HL-60 (cell line): ENCODE measurements around the gene SLC35D1.

ENCODE experiments used
- CTCF ChIP-seq: IDR thresholded peaks from one replicate; pipeline ENCODE4 v1.5.1; 2011; ENCODE audit warnings: low read length, control low read depth, inconsistent platforms; ENCODE audit not compliant: insufficient read depth
- POLR2AphosphoS5 ChIP-seq: IDR thresholded peaks from 2 replicates; pipeline ENCODE4 v1.6.1; 2012; ENCODE audit warnings: low read depth
- TF ChIP-seq, protein P1 (sequence below): IDR thresholded peaks from 2 replicates; pipeline ENCODE4 v1.6.1; 2012; ENCODE audit warnings: low read depth; ENCODE audit not compliant: insufficient replicate concordance

DNA sequence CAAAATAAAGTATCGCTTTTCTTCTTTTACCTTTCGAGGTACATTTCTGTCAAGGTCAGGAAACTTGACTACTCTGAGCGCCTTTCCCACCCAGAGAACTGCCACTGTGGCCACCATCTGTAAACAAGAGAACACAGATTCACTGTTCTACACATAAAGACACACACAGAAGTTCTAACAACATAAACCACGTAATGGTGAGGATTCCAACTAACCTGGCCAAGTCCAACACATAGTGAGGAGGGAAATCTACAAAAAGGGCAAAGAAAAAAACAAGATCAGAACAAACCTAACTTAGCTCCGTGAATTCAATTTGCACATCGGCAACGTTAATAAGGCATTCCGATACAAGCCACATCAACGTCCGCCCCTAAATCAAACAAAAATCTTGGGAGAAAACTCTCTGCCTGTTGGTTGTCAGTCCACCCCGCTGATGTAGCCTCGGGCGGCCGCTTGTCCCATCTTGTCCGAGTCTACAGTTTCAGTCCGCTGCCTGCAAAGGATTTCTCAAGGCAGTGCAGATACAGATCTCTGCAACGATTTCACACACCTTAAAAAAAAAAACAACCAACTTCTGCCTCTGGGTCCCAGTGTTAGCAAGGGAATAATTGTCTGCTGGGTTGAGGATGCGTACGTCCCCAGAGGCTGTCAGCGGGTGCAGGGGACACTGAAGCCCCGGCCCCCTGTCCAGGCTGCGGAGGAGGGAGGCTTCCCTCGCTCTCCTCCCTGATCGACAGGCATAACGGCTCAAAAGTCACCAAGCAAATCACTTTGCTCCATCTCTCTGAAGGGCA, 1.0 kb downstream of the SLC35D1 start:
- no peak for TF ChIP-seq CTCF
- TF ChIP-seq POLR2AphosphoS5: no peak; the same call in 1 of the 2 replicates
- TF ChIP-seq, protein P1, sequence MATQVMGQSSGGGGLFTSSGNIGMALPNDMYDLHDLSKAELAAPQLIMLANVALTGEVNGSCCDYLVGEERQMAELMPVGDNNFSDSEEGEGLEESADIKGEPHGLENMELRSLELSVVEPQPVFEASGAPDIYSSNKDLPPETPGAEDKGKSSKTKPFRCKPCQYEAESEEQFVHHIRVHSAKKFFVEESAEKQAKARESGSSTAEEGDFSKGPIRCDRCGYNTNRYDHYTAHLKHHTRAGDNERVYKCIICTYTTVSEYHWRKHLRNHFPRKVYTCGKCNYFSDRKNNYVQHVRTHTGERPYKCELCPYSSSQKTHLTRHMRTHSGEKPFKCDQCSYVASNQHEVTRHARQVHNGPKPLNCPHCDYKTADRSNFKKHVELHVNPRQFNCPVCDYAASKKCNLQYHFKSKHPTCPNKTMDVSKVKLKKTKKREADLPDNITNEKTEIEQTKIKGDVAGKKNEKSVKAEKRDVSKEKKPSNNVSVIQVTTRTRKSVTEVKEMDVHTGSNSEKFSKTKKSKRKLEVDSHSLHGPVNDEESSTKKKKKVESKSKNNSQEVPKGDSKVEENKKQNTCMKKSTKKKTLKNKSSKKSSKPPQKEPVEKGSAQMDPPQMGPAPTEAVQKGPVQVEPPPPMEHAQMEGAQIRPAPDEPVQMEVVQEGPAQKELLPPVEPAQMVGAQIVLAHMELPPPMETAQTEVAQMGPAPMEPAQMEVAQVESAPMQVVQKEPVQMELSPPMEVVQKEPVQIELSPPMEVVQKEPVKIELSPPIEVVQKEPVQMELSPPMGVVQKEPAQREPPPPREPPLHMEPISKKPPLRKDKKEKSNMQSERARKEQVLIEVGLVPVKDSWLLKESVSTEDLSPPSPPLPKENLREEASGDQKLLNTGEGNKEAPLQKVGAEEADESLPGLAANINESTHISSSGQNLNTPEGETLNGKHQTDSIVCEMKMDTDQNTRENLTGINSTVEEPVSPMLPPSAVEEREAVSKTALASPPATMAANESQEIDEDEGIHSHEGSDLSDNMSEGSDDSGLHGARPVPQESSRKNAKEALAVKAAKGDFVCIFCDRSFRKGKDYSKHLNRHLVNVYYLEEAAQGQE: no peak
